Measurements from ENCODE around the gene SFT2D3.
A peak's percentile ranks its signal among the peaks of the same experiment; 100 is the strongest.

Gene SFT2D3, protein sequence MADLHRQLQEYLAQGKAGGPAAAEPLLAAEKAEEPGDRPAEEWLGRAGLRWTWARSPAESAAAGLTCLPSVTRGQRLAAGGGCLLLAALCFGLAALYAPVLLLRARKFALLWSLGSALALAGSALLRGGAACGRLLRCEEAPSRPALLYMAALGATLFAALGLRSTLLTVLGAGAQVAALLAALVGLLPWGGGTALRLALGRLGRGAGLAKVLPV

DNA sequence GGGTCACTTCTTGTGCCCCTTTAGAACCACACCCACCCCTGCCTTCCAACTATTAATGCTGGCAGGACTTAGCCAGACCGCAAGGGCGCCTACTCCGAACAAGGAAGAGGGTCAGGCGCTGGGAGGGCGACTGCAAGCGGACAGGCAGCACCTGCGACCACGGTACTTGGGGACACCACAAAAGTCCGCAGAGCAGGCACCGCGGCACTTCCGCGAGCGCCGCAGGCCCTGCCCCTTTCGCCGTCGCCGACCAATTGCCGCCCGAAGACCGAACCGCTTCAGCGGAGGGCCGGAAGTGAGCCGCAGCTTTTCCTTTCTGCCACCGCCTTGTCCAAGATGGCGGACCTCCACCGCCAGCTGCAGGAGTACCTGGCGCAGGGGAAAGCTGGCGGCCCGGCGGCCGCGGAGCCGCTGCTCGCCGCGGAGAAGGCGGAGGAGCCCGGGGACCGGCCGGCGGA lies at the start of gene SFT2D3:
Gene SFT2D3, plus strand, starts transcription at position 305 of the 458 bp plus-strand sequence. Its CDS starts 32 bp downstream, at position 337.
- peak; percentile 59 for DNase-seq (ENCODE audit: low read depth, low spot score)

GRCh38 chr2:127651971-127652550 lies 49.2 kb upstream of the SFT2D3 start:
- no peak for DNase-seq (ENCODE audit: low read depth, low spot score)

GRCh38 chr2:127652786-127653357 lies 48.4 kb upstream of the SFT2D3 start:
- DNase-seq (ENCODE audit: low read depth, low spot score), result no peak

DNA sequence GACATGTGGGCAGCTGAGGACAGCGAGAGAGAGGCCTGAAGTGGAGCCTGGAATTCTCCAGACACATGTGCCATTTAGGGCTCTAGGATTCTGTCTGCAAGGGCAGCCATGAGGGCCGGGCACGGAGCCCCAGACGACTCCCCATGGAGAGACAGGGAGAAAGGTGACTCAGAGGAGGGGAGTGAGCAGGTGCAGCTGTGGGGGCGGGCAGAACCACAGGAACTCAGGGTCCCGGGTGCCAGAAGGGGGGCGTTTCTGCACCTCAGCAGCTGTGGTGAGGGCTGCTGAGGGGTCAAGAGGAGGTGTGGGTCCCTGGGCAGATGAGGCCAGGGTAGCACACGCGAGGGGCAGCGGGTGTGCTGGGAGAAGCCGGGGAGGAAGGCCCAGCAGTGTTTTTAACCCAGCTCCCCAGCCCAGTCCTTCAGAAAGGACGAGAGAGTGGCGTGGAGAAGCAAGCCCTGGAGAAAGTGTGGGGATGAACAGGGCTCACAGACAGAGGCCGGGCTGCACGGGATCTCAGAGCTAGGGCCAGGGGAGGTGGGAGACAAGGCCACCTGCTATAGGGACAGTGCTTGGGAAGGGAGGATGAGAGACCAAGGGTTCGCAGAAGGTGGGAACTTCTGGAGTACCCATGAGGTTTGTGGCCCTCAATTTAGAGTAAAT lies 47.7 kb upstream of the SFT2D3 start:
- no peak for DNase-seq (ENCODE audit: low read depth, low spot score)

DNA sequence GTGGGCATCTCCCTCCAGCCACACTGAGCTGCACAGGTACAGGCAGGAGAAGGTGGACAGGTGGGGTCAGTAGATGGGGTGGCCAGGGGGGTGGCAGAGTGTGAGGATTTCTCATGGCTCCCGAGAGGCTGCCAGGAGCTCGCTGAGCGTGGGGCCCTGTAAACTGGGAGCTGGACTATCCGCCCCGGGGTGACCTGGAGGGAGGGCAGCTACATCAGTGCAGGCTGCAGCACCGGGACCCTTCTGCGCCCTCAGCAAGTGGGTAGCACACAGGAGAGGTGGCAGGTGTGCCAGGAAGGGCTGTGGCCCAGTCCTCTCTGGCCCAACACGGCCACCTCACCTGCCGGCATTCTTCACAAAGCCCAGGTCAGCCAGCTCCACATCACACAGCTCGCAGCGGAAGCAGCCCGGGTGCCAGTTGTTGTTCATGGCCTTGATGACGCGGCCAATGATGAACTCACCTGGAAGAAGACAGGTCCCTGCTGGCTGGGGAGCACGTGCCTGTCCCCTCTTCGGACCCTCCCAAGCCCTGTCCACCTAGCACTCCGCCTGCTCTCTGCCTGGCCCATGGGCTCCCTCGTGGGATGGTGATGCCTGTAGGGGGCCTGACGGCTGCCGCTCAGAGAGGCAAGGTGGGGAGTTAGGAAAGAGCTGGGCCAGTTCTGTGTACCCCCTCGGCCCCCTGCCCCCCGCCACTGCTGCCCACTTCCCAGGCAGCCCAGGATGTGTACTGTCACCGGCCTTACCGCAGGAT lies 47.0 kb upstream of the SFT2D3 start:
- DNase-seq (ENCODE audit: low read depth, low spot score), result no peak

DNA sequence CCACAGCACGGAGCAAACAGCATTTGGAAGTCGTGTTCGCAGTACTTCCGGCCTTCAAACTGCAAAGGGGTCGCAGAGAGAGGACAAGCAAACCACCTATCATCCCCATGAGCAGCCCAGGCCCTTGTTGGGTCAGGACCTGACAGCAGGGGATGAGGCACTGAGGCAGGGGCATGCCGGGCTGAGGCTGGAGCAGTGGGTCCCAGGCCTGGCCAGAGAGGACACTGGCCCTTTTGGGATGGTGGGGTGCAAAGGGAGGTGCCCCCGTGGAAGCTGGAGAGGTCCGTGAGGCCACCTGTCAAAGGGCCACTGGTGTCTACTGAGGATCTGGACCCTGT lies 46.5 kb upstream of the SFT2D3 start:
- no peak for DNase-seq (ENCODE audit: low read depth, low spot score)

DNA sequence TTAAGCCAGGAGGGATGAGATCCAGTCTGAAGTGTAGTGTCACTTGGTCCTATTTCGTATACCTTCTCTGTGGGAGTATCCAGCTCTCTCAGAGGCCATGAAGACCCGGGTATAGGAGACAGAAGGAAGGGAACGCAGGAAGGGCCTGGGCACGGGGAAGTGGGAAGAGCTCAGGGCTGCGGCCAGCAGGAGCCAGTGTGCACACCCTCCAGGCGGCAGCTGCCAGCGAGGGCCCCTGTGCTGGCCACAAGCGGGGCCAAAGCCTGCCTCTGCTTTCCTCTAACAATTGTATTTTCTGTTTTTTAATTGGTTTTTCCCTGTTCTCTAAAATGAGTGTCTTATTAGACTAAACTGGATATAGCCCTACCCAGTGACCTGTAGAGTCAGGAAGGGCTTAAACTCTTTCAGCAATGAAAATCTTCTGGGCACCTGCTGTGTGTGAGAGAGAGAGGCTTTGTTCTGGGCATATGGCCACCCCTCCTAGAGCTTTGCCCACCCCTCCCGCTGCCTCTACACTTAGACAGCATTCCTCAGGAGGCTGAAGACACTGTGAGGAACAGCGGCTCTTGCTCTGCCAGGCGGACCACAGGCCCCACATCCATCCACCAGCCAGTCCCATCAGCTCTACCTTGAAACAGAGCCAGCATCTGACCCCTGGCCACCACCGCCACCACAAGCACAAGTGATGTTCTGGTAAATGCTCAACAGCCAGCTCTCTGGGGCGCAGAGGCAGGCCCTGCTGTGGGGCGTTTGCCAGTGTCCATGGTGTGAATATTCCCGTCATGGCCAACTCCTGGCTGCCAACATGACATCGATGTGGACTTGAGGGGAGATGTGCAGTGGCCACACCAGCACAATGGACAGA lies 45.9 kb upstream of the SFT2D3 start:
- DNase-seq (ENCODE audit: low read depth, low spot score), result no peak

DNA sequence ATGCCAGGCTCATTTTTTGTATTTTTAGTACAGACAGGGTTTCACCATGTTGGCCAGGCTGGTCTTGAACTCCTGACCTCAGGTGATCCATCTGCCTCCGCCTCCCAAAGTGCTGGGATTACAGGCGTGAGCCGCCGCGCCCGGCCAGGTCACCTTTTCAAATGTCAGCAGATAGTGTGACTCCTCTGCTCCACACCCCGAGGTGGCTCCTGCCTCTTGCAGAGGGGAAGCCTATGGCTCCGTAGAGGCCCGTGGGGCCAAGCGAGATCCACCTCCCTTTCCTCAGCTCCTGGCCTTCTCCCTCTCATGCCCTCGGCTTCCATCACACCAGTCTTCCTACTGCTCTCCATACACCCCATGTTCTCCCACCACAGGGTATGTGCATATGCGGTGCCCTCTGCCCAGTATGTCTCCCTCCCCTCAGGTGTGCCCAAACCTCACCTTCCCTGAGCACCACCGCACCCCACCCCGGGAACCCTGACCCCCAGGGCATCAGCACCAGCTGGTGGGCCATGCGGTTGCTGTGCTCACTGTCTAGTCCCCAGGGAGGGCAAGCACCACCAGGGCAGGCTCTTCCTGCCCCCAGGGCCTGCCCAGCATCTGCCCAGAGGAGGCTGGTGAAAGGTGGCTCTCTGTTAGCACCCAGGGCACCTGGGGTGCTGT lies 44.6 kb upstream of the SFT2D3 start:
- DNase-seq (ENCODE audit: low read depth, low spot score), result no peak

DNA sequence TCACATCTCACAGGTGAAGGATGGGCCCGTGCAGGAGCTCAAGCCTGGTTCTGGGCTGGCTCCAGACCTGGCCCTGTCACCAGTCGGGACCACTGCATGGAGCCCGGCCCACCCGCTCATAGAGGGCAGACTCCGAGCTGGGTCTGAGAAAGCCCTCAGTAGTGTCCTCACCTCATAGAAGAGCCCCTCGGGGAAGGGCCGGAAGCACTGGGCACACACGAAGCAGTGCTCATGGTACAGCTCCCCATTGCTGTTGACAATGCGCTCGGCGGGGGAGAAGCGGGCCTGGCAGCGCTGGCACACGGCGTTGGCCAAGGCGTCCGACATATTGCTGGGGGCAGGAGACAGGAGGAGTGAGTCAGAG lies 44.1 kb upstream of the SFT2D3 start:
- no peak for DNase-seq (ENCODE audit: low read depth, low spot score)

GRCh38 chr2:127658146-127658545 lies 43.2 kb upstream of the SFT2D3 start:
- DNase-seq (ENCODE audit: low read depth, low spot score), result no peak

- no peak for DNase-seq (ENCODE audit: low read depth, low spot score)
Observed at GRCh38 chr2:127658641-127659407, 42.5 kb upstream of the SFT2D3 start.

DNA sequence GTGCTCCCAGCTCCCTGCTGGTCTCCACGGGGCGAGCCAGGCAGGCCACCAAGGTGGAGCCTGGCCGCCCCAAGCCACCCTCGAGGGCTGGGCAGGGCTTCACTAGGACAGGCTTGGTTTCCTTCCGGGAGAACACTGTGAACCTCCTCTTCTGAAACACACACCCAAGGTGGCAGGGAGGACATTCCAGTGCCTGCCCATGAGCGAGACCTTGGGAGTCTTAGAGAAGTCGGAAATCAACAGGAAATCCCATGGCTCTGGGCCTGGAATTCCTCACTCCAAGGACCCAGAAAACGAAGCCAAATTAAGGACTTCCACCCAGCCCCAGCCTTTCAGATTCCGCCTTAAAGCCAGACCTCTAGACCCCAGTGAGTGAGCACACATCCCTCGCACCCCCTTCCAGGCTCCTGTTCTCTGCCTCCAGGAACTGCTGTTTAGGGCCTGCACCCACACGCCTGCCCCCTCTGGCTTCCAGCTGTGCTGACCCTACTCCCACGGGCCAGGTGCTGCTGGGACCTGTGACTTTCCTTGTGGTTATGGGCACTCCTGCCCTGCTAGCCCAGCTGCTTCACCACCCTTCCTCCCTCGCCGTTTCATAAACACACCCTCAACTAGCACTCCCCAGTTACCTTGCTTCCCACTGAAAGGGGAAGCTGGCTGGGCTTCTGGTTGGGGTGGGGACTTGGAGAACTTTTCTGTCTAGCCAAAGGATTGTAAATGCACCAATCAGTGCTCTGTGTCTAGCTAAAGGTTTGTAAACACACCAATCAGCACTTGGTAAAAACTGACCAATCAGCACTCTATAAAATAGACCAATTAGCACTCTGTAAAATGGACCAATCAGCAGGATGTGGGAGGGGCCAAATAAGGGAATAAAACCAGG lies 41.6 kb upstream of the SFT2D3 start:
- no peak for DNase-seq (ENCODE audit: low read depth, low spot score)

DNA sequence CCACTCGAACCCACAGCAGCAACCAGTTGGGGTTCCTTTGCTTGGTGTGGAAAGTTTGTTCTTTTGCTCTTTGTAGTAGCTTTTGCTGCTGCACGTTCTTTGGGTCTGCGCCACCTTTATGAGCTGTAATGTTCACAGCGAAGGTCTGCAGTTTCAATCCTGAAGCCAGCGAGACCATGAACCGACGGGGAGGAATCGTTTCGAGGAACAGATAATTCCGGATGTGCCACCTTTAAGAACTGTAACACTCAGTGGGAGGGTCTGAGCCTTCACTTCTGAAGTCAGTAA lies 41.1 kb upstream of the SFT2D3 start:
- no peak for DNase-seq (ENCODE audit: low read depth, low spot score)

GRCh38 chr2:127661072-127661649 lies 40.1 kb upstream of the SFT2D3 start:
- DNase-seq (ENCODE audit: low read depth, low spot score), result no peak

DNA sequence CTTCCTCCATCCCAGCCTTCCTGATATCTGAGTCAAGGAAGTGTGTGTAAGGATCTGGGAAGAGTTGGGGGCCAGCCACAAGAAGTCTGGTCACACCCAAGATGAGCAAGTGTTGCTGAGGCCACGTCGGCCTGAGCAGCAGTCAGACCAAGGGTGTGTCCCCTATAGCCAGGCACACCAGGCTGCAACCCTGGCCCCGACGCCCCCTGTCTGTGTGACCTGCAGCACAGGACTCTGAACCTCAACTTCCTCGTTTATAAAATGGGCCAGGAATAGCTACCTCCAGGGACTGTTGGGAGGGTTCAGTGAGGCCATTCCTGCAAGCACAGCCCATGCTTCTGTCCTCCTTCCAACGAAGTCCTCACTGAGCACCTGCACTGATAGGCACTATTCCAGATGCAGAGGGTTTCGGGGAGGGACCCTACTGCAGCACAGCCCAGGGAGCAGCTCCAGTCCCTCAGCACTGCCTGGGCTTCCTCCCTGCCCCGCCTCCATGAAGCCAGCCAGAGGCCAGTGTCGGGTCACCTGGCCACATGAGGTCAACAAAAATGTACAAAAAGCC lies 39.3 kb upstream of the SFT2D3 start:
- DNase-seq (ENCODE audit: low read depth, low spot score), result no peak

DNA sequence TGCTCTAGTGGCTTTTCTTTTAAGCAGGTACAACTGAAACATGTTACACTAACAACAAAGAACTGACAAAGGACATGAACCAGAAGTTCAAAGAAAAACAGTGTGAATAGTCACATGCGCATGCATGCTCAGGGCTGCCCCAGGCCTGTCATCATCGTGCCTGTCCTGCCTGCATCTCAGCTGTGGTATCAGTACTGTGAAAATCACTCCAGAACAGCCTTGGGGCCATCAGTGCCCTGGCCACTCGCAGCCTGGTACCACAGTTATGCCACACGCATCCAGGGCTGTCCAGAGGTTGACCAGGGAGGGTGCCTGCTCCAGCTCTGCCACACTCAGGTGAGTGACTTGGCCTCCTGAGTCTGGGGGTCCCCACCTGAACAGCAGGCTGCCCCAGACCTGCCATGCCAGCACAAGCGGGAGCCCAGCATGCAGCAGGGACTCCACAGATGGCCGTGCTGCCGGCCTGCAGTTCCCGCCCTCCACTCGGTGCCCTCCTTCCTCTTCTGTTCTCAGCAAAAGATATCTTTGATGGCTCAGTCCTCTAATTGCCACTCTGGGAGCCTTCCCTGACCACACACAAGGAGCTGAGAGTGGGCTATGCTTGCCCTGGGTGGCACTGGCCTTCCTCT lies 38.2 kb upstream of the SFT2D3 start:
- DNase-seq (ENCODE audit: low read depth, low spot score), result no peak

DNA sequence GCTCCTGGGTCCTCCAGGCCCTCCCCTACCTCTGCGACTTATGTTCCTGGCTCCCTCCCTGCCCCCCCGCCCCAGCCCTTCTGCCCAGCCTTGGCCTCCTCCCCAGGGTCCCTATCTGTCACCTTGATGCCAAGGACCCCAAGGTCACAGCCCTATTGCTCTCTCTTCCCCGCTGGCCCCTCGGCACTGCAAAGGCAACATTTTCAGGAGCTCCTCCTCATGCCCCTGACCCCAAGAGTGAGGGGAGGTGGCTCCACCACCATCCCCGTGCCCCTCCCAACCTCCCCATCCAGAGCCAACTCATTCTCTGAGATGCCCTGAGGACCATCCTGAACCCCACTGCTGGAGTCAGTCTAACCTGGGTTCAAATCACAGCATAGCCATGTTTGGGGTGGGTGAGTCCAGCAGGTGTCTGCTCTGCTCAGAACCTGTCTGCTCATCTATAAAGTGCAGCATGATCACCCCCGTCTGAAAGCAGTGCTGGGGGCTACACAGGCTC lies 37.7 kb upstream of the SFT2D3 start:
- no peak for DNase-seq (ENCODE audit: low read depth, low spot score)

Data from smooth muscle cell of the brain vasculature (primary cell).